HG03045 (cell line): ENCODE data around the gene C1QTNF5.

Source experiments
- ATAC-seq: cut with Tn5 transposase; IDR thresholded peaks from one replicate; pipeline ENCODE4 v1.9.1; 2021; ENCODE audit warnings: mild to moderate bottlenecking, moderate library complexity; ENCODE audit not compliant: unreplicated experiment

The C1QTNF5 gene

DNA sequence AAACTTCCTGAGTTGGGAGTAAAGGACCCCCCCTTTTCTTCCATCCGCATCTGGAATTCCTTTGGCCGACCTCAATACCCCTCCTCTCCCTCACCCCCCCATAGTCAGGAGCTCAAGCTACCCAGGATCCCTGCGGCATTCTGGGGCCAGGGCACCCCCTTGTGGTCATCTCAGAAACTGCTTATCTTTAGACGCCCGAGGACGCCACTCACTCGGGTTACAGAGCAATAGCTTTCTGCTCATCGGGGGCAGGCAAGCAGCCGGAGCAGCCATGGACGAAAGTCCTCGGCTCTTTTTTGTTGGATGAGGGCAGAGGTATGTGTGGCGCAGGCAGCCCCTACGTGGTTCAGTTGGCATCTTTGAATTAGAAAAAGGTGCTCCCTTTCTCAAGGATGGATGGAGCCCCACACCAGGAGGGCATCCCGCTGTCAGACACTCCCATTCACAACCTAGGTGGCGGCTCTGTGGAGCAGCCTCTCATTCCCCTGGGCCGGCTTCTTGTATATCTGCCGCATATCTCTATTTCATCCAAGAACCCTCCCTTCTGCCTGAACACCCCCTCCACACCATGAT lies 2.3 kb downstream of the C1QTNF5 start:
- no peak for ATAC-seq

DNA sequence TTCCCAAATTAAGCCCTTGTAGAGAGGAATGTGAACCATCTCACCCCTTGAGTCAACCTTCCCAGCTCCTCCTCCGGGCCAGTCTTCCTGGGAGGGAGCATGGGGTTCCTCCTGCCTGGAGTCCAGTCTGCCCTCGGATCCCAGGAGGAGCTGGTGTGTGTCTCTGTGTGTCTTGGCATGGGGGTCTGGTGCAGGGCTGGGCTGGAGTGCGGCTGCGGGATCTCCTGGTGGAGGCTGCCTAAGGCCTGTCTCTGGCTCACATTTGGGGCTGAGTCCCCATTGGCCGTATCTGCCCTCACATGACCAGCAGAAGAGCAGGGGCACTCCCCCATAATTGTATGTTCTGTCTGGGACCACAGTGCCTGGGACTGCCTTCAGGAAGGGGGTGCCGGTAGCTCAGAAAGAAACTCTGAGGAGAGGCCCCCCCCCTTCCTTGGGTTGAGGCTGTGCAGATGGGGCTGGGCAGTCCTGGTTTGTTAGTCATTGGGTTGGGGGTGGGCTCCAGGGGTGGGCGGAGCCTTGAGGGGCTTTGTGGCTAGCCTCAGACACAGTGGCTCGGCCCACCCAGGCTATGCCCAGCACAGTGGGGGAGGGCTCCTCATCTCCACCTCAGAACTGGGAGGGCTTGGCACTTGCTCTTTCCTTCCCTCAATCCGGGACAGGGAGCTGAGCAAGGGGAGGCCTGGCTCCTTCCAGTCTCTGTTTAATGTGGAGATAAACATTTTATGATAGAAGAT lies 2.9 kb downstream of the C1QTNF5 start:
- ATAC-seq, result no peak

DNA sequence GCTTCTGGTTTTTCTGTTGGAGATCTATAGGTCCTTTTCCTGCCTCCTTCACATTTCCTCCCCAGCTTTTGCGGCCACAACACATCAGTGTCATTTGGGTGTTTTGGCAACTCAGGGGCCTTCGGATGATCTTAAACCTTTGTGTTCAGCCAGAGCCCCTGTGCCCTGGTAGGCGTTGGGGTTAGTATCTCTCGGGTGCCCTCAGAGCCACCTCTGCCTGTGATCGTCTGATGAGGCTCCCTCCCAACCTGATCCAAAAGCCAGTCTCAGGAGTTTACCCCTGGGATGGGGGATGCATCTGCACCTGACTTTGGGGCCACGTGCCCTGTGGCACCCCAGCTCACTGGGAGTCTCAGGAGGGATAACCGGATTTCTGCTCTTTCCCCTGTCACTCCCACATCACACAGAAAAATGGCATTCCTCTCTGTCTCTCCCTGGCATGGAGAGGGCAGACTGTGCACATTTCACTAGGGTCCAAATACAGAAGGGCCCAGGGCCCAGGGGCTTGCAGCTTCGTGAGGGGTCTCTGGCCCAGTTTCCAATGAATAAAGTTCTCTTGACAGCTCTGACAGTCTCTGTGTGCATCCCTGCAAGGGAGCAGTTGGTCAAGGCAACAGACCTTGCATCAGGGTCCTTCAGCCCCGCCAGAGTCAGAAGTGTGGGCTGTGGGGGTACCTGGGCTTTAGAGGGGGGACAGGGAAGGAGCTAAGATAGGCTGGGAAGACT lies 3.8 kb downstream of the C1QTNF5 start:
- no peak for ATAC-seq

DNA sequence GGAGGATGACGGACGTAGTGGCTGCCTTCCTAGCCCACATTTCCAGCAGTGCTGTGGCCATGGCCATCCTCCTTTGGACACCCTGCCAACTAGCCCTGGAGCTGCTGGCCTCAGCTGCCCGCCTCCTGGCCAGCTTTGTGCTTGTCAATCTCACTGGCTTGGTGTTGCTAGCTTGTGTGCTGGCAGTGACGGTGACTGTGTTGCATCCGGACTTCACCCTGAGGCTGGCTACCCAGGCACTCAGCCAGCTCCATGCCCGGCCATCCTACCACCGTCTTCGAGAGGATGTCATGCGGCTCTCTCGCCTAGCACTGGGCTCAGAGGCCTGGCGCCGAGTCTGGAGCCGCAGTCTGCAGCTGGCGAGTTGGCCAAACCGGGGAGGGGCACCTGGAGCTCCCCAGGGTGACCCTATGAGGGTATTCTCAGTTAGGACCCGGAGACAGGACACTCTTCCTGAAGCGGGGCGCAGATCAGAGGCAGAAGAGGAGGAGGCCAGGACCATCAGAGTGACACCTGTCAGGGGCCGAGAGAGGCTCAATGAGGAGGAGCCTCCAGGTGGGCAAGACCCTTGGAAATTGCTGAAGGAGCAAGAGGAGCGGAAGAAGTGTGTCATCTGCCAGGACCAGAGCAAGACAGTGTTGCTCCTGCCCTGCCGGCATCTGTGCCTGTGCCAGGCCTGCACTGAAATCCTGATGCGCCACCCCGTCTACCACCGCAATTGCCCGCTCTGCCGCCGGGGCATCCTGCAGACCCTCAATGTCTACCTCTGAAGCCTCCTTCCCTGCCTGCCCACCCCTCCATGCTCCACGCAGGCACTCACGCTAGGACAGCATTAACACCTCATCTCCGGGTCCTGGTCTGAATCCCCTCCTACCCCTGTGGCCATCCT lies 4.8 kb downstream of the C1QTNF5 start:
- ATAC-seq, result no peak

DNA sequence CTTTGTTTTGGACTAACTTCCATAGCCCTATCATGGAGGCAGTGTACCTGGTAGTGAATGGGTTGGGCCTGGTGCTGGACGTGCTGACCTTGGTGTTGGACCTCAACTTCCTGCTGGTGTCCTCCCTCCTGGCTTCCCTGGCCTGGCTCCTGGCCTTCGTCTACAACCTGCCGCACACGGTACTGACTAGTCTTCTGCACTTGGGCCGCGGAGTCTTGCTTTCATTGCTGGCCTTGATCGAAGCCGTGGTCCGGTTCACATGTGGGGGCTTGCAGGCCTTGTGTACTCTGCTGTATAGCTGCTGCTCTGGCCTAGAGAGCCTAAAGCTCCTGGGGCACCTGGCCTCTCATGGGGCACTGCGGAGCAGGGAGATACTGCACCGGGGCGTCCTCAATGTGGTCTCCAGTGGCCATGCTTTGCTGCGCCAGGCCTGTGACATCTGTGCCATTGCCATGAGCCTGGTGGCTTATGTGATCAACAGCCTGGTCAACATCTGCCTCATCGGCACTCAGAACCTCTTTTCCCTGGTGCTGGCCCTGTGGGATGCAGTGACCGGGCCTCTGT lies 5.5 kb downstream of the C1QTNF5 start:
- ATAC-seq, result no peak

DNA sequence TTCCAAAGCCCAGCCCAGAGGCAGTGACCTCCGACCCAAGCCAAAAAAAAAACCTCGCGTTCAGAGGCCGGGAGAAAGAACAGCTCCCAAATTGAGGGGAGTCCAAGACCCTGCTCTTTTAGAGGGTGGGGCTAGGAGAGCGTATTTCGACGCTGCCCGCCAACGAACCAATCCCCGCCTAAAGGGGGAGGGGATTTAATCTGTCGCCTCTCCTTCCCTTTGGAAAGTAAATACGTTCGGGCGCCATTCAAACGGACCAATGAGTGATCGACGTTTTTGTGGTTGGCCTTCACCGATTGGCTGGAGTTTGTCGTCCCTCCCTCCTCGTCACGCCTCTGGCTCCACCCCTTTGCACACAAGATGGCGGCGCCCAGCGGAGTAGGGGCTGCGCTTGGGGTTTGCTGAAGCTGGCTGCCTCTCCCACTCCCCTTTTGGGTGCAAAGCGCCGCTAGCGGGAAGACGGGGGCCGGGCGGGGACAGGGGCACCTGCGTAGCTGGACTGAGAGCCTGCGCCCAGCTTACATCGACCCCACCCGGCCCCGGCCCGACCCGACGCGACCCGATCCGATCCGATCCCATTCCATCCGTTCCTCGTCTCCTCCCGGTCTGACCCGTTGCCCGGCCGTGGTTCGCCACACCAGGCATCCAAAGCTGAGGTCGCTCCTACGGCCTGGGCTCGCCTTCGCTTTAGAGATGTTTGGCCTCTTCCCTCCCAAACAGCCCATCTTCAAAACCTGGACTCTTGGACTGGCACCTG lies 6.3 kb downstream of the C1QTNF5 start, which contains the start of gene RNF26:
TSS of gene RNF26 (plus strand) at position 354 of the 757 bp plus-strand sequence. CDS start 596 bp downstream, outside the sequence.
- ATAC-seq, result peak; percentile 93

DNA sequence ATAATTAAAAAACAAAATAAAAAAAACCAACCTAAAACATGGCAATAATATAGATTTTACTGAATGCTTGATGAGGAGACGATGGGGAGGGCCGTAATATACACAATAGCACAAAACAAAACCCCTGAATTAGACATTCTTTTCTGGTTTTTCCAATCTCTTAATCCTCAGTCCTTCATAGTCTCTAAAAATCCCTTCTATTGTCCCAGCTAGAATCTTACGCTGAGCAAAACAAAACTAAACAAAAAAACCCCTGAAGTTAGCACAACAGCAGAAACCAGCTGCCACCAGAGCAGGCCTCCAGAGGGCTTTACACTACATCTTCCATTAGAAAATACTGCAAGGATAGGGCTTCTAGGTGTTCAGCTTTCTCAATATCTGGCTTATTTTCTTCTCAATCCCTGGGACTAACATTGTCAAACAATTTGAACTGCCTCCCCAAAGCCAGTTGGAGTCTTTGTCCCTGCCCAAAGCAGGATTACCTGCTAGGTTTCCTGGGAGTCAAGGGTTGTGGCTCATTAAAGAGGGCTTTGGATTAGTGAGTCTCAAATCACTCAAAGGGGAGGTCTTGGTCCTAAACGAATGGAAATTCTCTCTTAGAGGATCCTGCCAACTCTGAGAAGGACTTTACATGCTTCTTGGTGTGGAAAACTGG lies 8.4 kb downstream of the C1QTNF5 start:
- ATAC-seq, result no peak

DNA sequence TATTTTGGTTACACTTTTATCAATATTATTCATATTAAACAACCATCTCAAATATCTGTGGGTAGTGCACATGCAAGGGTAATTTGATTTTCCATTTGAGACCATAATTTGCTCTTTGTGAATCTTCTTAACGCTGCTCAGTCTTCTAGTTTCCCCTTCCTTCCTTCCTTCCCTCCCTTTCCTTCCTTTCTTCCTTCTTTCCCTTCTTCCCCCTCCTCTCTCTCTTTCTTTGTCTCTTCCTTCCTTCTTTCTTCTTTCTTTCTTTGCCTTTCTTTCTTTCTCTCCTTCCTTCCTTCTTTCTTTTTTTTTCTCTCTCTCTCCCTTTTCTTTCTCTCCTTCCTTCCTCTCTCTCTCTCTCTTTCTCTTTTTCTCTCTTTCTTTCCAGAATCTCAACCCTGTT lies 10.4 kb downstream of the C1QTNF5 start:
- no peak for ATAC-seq

DNA sequence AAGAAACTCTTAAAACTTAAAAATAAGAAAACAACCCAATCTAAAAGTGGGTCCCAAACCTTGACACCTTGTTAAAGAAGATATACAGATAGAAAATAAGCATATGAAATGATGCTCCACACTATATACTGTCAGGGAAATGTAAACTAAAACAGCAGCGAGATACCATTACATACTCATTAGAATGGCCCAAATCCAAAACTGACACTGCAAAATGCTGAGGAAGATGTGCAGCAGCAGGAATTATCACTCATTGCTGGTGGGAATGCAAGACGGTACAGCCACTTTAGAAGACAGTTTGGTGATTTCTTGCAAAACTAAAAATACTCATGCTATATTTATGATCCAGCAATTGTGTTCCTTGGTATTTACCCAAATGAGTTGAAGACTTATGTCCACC lies 11.4 kb downstream of the C1QTNF5 start:
- ATAC-seq, result no peak

DNA sequence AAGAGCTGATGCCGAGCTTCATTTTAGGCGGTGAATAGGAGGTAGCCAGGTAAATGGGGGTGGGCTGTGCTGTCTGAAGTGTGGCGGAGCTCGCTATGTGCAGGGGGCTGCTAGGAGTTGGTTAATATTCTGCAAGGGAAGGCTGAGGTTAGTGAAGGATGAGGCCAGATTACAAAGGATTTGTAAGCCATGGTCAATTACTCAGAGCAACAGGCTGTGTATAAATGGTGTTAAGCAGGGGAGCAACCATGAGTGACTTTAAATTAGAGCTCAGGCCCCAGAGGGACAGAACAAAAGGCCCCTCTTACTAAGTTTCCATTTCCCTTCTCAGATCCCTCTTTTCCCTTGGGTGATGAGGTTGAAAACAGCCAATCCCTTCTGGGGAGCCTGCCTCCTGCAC lies 16.5 kb downstream of the C1QTNF5 start:
- no peak for ATAC-seq

DNA sequence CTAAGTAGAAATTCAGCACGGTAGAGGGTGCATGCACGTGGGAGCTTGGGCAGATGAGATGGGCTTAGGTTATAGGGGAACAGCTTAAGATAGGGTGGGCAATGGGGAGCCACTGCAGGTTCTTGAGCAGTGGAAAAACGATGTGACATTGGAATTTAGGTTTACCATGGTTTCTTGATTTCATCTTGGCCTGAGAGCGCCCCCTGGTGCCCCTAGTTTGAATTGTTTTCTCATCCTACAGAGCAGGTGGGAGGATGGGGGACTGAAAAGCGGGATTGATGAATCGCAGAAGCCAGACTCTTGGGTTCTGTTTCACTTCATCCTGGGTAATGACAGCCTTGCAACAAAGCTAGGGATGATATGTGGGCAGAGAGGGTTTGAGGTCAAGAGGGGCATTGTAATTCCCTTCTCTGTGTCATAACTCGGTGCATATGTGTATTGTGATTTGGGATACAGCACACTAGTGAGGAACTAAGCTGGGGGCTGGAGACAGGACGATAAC lies 17.1 kb downstream of the C1QTNF5 start:
- no peak for ATAC-seq

DNA sequence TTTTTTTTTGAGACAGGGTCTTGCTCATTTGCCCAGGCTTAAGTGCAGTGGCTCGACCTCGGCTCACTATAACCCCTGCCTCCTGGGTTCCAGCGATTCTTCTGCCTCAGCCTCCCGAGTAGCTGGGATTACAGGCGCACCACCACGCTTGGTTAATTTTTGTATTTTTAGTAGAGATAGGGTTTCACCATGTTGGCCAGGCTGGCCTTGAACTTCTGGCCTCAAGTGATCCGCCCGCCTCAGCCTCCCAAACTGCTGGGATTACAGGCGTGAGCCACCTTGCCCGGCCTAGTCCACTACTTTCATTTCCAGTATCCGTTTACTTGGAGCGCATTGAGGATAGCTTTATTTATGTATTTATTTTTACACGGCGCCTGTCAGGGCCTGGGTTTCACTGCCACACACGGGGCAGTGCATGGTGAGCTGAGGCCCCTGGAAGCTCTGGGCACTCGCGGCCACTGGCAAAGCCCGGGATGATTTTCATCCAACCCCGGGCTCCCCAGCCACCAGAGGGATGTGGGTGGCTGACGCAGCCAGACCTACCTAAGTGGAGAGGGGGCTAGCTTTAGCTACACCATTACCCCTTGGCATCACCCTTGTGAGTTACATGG lies 17.7 kb downstream of the C1QTNF5 start:
- ATAC-seq, result no peak

DNA sequence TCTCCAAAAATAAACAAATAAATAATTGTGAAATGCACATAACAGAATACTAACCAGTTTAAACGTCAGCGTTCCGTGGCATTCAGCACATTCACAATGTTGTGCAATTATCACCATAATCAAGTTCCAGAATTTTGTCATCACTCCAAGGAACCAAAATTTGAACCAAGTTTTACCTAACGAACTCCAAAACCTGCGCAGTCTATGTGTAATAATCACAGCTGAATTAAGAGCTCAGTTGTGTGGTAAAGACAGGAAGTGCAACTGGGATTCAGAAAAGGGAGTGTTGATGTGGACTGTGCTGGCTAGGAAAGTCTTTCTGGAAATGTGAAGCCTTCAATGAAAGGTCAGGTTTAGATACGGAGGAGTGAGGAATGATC lies 18.3 kb downstream of the C1QTNF5 start:
- ATAC-seq, result no peak

DNA sequence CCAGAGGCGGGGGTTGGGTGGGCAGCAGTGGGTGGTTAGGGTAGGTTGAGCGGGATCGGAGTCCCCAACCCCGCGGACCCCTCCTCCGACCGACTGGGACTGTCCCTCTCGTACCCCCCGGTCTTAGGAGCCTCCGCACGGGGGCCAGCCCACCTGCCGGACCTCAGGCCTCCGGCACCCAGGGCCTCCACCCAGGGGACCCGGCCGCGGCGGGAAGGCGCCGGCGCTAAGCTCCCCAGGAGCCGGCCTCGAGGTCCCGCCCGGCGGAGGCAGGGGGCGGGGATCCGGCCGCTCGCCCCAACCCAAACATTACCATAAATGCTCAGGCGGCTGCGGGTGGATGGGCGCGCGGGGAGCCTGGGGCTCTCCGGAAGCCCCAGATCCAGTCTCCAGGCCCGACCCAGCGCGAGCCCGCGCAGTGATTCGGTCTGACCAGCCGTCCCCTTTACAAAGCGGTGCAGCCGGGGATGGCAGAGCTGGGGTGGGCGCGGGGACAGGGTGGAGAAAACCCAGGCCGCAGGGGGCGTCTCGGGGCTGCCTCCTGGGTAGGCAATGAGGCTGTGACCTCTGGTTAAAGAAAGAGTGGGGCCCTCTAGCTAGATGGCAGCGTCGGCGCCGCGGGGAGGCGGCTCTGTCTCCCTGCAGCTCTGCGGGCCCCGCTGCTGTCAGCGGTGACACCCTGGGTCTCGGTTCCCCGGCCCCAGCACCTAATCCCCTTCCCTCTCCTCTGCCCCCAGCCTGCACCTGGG lies 19.7 kb downstream of the C1QTNF5 start:
- ATAC-seq, result peak; percentile 50

DNA sequence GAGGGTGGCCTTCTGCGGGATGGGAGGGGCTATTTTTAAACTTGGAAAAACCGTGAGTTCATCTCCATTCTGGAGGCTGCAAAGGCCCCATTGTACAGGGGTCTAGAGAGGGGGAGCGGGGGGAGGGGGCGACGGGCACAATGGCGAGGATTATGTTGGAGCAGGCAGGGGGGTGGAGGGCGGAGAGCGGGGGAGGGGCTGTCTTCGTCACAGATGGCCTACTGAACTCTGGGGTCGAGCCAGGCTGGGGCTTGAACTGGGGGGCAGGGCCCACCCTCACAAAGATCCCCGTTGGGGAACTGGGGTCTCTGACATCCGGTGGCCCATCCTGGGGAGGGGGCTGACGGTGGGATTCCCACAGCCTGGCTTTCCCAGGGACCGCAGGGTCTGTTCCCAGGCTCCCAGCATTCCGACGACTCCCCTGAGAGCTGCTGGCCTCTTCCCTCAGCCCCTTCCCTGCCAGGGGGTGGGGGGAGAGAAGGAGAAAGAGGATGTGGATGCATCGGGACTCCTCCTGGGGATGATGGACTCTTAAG lies 20.4 kb downstream of the C1QTNF5 start:
- no peak for ATAC-seq

DNA sequence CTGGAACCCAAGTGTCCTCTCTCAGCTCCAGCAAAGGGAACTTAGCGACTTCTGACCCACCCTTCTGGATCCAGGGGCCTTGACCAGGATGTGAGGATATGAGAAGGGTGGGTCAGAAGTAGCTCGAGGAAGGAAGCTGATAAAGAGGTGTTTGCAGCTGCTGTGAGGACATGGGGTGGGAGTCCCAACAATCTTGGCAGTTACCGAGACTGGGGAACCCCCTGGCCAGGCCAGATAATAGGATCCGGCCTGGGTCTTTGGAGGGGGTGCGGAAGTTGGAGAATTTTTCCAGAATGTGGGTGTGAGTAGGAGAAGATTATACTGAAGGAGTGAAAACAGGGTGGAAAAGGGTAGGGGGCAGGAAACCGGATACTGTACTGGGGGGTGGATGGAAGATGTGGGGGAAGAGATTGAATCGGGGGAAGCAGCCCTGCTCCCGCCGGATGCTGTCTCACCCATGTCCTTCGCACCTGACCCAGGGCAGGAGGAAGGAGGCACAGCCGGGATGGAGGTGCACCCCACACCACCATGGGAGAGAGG lies 20.9 kb downstream of the C1QTNF5 start:
- ATAC-seq, result no peak

DNA sequence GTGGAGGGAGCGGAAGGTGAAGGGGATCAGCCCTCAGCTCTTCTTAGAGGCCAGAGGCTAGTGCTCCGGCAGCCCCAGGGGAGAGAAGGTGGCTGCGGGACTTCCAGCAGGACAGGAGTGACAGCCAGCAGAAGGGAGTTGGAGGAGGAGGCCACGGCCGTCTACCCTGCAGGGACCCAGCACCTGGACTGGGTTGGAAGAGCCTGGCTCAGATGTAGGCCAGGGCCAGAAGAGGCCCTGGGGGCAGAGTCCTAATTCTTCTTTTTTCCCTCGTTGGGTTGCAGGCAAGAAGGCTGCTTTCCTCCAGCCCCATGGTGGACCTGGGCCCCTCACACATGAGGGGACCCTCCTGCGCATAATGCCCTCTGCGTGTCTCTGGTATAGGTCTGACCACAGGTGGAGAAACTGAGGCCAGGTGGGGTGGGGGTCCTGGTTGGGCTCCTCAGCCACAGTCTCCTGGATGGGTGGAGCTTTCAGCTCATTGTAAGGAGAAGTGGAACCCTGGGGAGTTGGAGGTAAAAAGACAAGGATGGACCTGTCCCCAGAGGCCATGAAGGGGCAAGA lies 21.5 kb downstream of the C1QTNF5 start:
- ATAC-seq, result no peak
